HG03342 (cell line): ENCODE results near the gene ACSF3.

Source experiments
- ATAC-seq: cut with Tn5 transposase; IDR thresholded peaks from one replicate; pipeline ENCODE4 v1.9.1; 2021; ENCODE audit warnings: mild to moderate bottlenecking, moderate library complexity; ENCODE audit not compliant: unreplicated experiment

Gene ACSF3

DNA sequence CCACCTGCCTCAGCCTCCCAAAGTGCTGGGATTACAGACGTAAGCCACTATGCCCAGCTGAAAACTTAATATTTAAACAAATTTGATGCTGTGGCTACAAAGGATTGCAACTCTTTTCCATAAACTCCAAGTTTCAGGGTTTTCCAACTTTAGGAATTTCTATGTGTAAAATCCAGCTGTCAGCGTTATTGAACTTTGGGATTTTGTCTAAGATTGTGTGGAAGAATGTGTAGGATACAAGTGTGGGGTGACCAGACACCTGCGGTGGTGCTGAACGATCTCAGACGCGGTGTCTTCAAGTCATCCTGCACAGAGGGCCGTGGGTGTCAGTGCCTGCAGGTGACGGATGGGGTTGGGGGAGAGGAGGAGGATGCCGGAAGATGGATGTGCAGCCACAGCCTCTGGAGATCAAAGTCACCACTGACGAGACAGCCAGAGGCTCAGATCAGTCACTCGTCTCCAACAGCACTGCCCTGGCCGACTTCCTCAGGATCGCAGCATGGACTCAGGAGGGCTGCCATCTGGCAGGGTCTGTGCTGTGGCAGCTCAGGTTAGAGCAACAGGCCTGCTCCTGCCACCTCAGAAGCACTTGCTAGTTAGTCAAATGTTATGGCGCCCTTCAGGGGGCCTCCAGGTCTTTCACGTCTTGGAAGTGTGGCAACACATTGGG is 13.0 kb downstream of the ACSF3 start:
- ATAC-seq = no peak

DNA sequence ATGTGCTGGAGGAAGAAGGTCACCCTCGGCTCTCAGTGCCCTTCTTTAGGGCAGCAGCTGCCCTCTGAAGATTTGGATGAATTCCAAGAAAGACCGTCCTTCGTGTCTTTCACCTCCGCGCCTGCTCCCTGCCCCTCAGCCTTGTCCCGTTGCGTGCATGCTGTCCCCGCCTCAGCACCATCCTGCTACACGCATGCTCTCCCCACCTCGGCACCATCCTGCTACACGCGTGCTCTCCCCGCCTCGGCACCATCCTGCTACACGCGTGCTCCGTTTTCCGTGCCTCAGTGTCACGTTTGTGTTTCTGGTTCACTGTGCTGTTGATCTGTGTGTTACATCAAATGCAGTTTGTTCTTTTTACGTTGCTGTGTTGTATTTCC is 13.5 kb downstream of the ACSF3 start:
- ATAC-seq = no peak

DNA sequence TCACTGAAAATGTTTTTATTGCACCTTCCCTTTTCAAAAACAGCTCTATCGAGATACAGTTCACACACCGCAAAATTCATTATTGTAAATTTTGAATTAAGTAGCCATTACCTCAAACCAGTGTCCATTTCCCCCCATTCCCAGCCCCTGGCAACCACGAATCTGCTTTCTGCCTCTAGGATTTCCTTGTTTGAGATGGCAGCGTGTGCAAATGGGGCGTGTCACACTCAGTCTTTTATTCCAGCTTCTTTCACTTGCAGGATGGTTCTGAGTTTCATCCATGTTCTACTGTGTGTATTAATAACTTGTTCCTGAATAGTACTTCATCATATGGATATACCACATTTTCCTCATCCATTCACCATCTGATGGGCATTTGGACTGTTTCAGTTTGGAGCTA is 14.8 kb downstream of the ACSF3 start:
- no peak for ATAC-seq

DNA sequence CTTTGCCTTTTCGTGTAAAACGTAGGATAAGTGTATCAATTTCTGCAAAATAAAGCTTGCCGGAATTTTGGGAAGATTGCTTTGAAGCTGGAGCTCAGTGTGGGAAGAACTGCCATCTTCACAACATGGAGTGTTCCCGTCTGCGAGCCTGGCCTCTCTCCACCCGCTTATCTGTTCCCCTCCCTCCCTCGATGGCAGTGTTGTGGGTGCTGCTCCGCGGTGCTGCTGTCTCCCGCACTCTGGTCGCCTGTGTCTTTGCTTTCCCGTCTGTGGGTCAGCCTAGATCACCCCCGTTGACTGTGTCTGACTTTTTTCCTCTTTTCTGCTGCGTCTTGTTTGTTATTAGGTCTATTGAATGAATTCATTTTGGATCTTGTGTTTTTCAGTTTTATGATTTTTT is 17.0 kb downstream of the ACSF3 start:
- no peak for ATAC-seq

DNA sequence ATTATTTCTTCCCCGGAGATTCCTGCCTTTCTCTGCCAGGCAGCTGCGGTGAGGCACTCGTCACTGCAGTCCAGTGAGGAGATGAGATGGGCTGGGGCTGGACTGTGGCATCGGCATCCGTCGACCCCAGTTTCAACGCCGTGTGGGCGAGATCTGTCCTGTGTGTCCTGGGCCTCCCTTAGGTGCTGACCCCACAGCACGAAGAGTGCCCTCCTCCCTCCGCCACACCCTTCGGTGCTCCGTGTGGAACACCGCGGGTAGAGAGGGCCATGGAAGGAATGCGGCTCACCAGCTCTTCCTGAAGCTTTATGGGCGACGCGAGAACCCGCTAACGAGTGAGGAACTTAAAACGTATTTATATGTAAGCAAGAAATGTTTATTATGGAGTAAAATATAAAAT is 17.6 kb downstream of the ACSF3 start:
- no peak for ATAC-seq

DNA sequence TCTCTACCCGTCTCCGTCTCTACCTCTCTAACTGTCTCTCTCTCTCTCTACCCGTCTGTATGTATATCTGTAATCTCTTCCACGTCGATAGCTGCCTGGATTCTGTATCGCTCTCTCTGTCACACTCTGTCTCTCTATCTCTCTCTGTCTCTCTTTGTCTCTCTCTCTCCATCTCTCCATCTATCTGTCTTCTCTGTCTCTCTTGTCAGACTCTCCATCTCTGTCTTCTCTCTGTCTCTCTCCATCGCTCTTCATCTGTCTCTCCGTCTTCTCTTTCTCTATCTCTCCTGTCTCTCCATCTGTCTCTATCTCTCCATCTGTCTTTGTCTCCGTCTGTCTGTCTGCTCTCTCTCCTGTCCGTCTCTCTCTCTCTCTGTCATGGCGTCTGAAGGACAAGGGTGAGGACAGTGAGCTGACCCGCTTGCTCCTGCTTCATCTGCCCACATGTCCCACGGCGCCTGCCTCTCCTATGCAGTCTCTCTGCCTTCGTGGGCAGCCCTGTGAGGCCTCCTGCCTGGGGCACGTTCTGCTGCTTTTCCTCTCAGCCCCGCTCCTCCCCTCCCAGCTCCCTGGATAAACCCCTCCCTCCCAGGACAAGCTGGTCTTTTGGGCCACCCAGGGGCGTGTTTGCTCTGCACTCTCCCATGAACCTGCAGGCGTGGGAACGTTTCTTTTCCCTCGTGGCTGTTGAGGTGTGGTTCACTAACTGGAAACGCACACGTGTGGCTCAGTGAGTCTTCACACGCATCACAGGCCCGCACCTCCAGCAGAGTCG is 18.9 kb downstream of the ACSF3 start:
- no peak for ATAC-seq

DNA sequence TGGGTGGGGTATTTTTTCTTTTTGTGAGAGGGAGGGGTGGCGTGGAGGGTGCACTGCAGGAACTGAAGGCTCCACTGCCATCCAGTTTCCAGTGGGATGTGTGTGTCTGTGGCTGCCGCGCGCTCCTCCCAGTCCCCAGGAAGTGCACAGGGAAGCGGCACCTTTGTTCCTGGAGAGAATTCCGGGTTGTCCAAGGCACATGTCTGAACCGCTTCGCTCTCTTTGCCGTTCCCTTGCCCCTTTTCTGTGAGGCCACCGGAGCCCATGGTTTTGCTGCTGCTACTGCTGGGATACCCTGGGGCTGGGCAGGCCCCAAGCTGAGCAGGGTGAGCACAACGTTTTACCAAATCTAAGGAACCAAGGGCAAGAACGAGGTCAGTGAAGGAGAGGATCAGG is 19.5 kb downstream of the ACSF3 start:
- no peak for ATAC-seq

DNA sequence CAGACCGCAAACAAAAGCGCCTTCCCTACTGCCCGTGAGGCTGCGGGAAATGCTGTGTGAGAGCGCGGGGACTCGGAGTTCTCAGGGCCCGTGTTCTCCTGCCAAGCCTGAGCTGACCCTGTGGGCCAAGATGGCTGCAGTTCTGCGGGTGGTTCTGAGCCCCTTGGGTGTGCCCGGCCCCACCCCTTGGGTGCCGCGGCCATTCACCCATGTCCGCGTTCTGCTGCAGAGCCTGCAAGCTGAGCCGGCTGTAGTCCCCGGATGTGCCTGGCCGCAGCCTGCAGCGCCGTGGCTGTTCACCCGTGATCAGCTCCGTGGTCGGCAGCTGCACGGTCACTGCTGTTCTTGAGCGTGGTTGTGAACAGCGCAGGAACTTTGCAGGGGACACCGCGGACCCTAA is 20.0 kb downstream of the ACSF3 start:
- ATAC-seq = no peak

DNA sequence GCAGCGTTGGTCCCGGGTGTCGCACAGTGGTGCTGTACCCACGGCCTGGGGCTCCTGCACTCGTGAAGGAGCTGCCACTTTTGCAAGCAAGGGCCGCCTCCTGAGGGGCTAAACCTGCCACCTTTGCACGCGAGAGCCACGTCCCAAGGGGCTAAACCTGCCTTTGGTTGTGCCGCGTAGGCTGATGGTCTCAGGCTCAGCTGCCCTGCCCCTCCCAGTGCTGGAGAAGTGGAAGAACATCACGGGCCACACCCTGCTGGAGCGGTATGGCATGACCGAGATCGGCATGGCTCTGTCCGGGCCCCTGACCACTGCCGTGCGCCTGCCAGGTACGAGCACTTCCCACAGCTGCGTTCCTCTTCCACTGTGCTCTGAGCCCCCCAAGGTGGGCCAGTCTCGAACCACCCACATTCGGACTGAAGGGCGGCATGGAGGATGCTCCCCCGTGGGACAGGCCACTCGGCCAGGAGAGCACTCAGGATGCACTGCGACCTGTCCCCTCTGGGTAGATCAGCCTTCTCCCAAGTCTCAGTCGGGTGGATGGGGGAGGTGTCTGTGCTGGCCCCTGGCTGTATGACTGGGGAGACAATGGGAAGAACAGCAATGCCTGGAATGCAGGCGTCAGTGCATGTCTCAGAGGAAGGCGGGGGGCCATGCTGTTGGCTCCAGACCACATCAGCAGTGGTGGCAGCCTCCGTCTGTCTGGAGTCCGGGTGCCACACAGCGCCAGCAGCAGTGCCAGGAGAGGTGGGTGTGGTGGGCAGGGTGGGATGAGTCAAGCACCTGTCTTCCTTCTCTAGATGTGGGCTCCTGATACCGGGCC is 20.7 kb downstream of the ACSF3 start:
- ATAC-seq = no peak

DNA sequence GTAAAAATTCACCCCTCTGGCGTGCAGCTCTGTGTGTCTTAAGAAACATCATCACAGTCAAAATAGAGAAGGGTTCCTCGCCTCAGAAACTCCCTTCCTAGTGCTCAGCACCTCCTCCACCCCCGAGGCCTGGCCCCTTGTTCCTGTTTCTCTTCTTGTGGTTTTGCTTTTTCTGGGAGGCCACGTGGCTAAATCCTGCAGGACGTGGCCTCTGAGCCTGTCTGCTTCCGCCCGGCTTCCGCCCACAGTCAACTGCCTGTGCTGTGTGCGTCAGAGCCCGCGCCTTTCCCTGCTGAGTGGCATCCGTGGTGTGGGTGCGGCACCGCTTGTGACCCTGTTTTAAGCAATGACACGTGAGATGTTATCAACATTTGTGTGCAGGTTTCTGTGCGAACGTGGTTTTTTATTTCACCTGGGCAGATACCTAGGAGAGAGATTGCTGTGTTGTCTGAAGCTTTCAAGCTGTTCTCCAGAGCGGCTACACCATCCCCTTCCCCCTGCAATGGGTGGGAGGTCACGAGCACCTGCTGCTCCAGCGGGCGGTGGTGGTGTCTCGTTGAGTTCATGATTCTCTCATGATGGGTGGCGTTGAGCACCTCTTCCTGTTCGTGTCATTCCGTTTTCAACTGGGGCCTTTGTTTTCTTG is 21.7 kb downstream of the ACSF3 start:
- ATAC-seq = peak; percentile 72

DNA sequence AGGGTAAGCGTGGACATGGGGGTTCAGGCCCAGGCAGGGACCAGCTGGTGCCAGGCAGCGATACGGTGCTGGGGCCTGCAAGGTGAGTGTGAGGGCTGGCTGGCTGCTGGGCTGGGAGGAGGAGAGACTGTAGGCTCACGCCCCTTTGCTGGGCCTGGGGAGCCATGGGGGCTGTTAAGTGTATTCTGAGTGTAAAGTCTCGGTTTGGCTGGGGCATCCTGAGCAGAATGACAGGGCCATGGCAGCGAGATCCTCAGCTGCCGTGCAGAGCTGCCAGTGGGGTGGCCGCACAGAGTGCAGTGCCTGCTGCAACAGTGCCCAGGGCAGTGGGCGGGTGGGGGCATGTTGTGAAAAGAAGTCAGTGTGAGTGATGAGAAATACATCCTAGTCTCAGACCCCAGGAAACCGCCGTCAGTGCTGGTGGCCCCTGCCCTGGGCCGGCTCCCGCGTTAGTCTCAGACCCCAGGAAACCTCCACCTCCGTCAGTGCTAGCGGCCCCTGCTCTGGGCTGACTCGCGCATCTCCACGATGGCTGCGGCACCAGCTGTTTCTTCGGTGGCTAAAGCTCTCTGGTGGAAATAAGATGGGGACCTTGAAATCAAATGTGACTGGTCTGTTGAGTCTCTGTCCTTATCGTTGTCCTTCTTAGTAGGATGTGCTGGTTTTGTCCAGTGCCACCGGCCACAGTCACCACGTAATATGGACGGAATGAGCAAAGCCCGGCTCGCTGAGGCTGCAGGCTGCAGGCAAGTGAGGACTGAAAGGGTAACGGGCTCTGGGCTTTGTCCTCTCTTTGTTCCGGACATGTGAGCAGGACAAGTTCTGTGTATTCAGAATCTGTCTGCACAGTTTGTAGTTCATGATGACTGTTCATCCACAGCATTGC is 22.9 kb downstream of the ACSF3 start:
- no peak for ATAC-seq

DNA sequence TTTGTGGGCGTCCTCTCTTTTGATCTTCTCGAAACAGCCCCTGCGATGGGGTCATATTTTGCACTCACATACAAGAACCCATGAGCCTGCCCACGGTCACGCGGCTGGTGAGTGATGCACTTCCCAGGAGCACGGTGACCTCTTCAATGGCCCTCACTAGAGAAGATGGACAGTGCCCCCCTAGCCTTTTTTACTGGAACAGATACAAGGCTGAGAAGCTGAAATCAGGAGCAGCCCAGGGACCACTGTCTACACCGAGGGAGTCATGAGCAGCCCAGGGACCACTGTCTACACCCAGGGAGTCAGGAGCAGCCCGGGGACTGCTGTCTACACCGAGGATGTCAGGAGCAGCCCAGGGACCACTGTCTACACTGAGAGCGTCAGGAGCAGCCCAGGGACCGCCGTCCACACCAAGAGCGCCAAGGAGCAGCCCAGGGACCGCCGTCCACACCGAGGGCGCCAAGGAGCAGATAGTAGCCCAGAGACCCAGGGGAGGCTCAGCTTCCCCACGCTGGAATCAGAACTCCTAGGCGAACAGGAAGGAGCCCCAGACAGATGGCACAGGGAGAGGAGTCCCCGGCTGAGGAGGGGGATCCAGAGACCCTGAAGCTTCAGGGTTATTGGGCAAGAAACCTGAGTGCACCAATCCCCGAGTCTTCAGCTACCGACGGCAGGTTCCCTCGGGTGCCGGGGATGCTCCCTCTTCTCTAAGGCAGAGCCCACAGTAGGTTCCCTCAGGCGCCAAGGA is 23.7 kb downstream of the ACSF3 start:
- no peak for ATAC-seq

DNA sequence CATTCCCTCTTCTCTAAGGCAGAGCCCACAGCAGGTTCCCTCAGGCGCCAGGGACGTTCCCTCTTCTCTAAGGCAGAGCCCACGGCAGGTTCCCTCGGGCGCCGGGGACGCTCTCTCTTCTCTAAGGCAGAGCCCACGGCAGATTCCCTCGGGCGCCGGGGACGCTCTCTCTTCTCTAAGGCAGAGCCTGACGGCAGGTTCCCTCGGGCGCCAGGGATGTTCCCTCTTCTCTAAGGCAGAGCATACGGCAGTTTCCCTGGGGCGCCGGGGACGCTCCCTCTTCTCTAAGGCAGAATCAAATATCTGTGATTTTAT is 24.3 kb downstream of the ACSF3 start:
- no peak for ATAC-seq

DNA sequence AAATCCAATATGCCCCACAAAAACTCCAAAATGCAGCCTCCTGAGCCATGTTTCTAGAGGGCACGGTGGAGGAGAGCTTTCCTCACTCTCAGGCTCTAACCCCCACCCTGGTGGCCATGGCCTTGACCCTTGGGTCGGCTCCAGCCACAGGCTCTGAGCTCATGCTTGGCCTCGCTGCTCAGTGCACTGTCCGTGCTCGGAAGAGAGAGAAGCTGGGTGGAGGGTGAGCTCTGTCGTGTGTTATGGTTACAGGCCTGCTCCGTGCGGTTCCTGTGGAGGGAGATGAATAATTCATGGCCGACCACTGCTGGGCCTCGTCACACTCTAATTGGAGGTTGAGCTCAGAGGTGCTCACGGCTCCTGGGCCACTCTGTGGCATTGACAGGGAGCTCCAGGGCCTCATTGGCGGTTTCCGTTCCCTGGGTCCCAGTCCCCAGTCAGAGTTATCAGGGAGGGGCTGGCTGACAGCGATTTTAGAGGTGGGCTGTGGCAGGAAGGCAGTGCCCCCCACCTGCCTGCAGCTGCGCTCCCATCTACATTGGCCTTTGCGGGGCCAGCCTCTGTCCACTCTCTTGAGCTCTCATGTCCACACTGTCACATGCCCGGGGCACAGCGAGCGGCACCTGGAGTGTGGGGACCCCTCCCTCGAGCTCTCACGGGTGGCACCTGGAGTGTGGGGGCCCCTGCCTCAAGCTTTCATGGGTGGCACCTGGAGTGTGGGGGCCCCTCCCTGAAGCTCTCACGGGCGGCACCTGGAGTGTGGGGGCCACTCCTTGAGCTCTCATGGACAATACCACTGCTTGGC is 24.9 kb downstream of the ACSF3 start:
- no peak for ATAC-seq

DNA sequence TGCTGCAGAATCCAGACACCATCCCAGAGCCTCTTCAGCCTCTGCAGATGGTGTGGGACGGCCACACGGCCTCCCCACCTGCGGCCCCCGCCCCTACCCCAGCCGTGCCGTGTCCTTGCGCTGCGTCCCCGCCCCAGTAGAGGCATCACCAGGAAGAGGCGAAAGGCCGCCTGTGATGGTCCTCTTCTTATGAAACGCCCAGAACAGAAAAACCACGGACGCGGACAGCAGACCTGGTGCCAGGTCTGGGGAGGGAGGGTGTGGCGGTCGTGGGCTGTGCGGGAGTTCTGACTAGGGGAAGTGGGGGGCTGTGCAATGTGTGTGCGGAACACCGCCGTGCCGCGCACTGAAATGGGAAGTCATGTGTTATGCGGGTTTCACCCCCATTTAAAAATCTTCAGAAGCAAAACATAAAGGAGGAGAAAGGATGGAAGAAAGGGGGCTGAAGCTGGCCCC is 25.5 kb downstream of the ACSF3 start:
- no peak for ATAC-seq

DNA sequence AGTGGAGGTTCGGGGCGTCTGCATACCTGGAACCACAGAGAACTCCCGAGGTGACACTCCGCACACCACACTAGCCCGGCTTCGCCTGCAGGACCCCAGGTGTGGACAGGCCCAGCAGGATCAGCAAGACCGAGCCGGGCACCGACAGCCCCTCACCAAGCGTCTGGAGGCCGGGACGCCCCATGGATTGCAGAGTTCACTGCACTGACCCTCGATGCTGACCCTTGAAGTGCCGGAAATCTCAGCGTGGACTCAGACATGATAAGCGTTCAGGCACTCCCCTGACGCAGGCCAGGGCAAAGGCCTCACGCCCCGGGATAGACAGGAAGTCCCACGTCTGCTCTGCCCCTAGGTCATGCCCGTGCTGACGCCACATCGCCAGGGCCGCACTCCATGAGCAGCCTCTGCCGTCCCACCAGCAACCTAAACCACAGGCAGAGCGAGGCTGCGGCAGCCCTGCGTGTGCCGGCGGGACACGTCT is 26.0 kb downstream of the ACSF3 start:
- ATAC-seq = no peak

DNA sequence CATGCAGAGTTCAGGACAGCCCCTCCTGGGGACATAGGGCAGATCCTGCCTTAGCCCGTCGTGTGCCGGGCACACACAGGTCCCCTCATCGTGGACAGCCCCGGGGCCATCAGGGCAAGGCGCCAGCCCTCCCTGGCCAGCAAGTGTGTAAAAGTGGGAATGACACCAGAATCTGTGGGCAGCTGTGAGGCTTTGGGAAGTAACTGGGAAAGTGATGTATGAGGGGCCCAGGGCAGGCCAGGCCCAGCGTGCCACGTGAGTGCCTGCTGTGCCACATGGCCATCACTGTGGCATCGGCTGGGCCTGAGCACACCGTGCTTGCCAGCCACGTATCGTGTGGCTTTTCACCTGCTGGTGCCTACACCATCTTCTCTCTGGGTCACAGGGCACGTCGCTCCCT is 26.6 kb downstream of the ACSF3 start:
- no peak for ATAC-seq

DNA sequence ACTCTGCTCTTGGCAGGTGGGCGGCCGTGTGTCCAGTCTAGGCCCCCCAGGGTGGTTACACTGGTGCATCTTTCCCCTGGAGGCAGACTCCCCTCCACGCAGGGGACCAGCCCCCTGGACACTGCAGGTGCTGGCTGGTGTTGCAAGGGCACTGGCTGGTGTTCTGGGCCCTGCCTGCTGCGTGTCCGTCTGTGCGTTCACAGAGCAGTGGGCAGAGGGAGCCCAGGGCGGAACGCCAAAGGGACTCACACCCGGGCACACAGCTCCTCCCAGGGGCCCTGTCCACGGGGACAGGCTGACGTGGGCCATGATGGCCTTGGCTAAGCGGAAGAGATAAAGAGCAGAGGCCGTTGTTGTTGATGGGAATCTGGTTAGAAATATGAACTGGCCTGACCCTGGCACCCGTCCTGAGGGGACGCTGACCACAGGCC is 27.3 kb downstream of the ACSF3 start:
- no peak for ATAC-seq
